K562 (cell line): ENCODE results near the gene UBE2Q1. TPM values are rescaled to one million over a fixed set of nuclear protein-coding genes. Genes with fewer than 3 reads are reported as not detected.

Source experiments
- CC2D1A ChIP-seq: fragments of 450-650 bp; IDR thresholded peaks from 2 replicates; pipeline ENCODE4 v1.6.1; 2017; ENCODE audit warnings: mild to moderate bottlenecking
- HDAC6 ChIP-seq: IDR thresholded peaks from 2 replicates; pipeline ENCODE4 v1.6.1; 2012; ENCODE audit warnings: low read depth, mild to moderate bottlenecking, control low read depth, inconsistent platforms, low read length, moderate library complexity
- KLF1 ChIP-seq: fragments of 450-650 bp; IDR thresholded peaks from 2 replicates; pipeline ENCODE4 v1.6.1; 2016; ENCODE audit warnings: missing genetic modification characterization, missing compliant biosample characterization
- KLF10 ChIP-seq: fragments of 250-450 bp; sonication (Bioruptor Pico); IDR thresholded peaks from 2 replicates; pipeline ENCODE4 v1.6.1; 2021; ENCODE audit warnings: matching md5 sums
- MAFK ChIP-seq: IDR thresholded peaks from 2 replicates; pipeline ENCODE4 v1.6.1; 2011; ENCODE audit warnings: low read length, improper control_type of control experiment
- MEIS2 ChIP-seq: fragments of 450-650 bp; IDR thresholded peaks from 2 replicates; pipeline ENCODE4 v1.6.1; 2014; ENCODE audit warnings: mild to moderate bottlenecking; ENCODE audit not compliant: partially characterized antibody
- RB1 ChIP-seq: fragments of 450-650 bp; IDR thresholded peaks from 2 replicates; pipeline ENCODE4 v1.6.1; 2017; ENCODE audit warnings: low read depth, mild to moderate bottlenecking
- SAFB2 ChIP-seq: fragments of 200-400 bp; formaldehyde crosslinking; IDR thresholded peaks from 2 replicates; pipeline ENCODE4 v1.6.1; 2018; ENCODE audit warnings: borderline replicate concordance, low read length, low read depth, moderate library complexity; ENCODE audit not compliant: severe bottlenecking
- SIX5 ChIP-seq, 2 experiments: IDR thresholded peaks; 2 replicates each; pipeline ENCODE4 v1.6.1; 2011; ENCODE audit warnings: low read length in 2 of 2, borderline replicate concordance in 1 of 2, low read depth in 1 of 2, mild to moderate bottlenecking in 1 of 2, moderate library complexity in 1 of 2; ENCODE audit not compliant: insufficient read depth in 1 of 2
- SMARCB1 ChIP-seq: IDR thresholded peaks from 2 replicates; pipeline ENCODE4 v1.6.1; 2011; ENCODE audit warnings: improper control_type of control experiment, low read depth; ENCODE audit not compliant: insufficient read length
- TARDBP ChIP-seq: fragments of 450-650 bp; IDR thresholded peaks from 2 replicates; pipeline ENCODE4 v1.6.1; 2016
- U2AF2 ChIP-seq: fragments of 200-400 bp; formaldehyde crosslinking; optimal IDR thresholded peaks from 2 replicates; pipeline ENCODE3; 2017; ENCODE audit warnings: low read depth, mild to moderate bottlenecking, low read length
- WHSC1 ChIP-seq: IDR thresholded peaks from one replicate; pipeline ENCODE4 v1.6.1; 2012; ENCODE audit warnings: low read length, control low read depth, inconsistent platforms
- ZNF133 ChIP-seq: fragments of 250-450 bp; sonication (Bioruptor Pico); IDR thresholded peaks from 2 replicates; pipeline ENCODE4 v1.4.0; 2020; ENCODE audit warnings: mild to moderate bottlenecking
- ZNF175 ChIP-seq: fragments of 200-800 bp; sonication (Bioruptor generic); IDR thresholded peaks from 2 replicates; pipeline ENCODE4 v1.6.1; 2016; ENCODE audit warnings: low read depth, mild to moderate bottlenecking, missing genetic modification characterization, missing compliant biosample characterization
- ZNF282 ChIP-seq: sonication (generic); formaldehyde crosslinking; IDR thresholded peaks from 2 replicates; pipeline ENCODE4 v1.8.1; 2023; ENCODE audit warnings: missing genetic modification reagents
- ZNF778 ChIP-seq: fragments of 450-650 bp; formaldehyde crosslinking; IDR thresholded peaks from 2 replicates; pipeline ENCODE4 v1.4.0; 2020; ENCODE audit warnings: mild to moderate bottlenecking, moderate library complexity
- polyA plus RNA-seq, 8 experiments: library from polyadenylated mRNA; depleted of rRNA in 4 of 8; stranded (reverse) in 5 of 8; unstranded in 3 of 8; fragments of >200 nt; fragmentation: Nextera tagmentation in 2 of 8; fragmentation: Illumina TruSeq in 1 of 8; extraction: Ambion mirVana in 2 of 8; extraction: Trizol in 1 of 8; gene quantifications; 2 replicates each; pipeline versions ENCODE4 v1.2.1 to v1.2.3, GENCODE V29; 2011 to 2014; ENCODE audit warnings: inconsistent platforms in 1 of 8, missing spikeins in 1 of 8
- total RNA-seq, 7 experiments: library from RNA; depleted of rRNA in 6 of 7; stranded (reverse); fragments of >200 nt in 6 of 7; fragmentation: Illumina TruSeq in 2 of 7; extraction: Trizol in 2 of 7; gene quantifications; 2 replicates each; pipeline versions ENCODE4 v1.2.1 to v1.2.3, GENCODE V29; 2011 to 2021; ENCODE audit warnings: low replicate concordance in 1 of 7
- TF ChIP-seq, protein P1 (sequence below): sonication (generic); formaldehyde crosslinking; IDR thresholded peaks from 2 replicates; pipeline ENCODE4 v1.4.0; 2020; ENCODE audit warnings: mild to moderate bottlenecking, missing genetic modification reagents
- TF ChIP-seq, protein P2 (sequence below), 2 experiments: fragments of 450-650 bp; conservative IDR thresholded peaks; 2 replicates each; pipeline ENCODE4 v1.6.1; 2017; ENCODE audit warnings: mild to moderate bottlenecking in 2 of 2, moderate library complexity in 2 of 2
- TF ChIP-seq, protein P3 (sequence below): sonication (generic); formaldehyde crosslinking; IDR thresholded peaks from 2 replicates; pipeline ENCODE4 v1.8.1; 2023; ENCODE audit warnings: mild to moderate bottlenecking, missing genetic modification reagents
- TF ChIP-seq, protein P4 (sequence below), 3 experiments: fragments of 200-800 bp in 1 of 3; sonication (Bioruptor generic) in 1 of 3; sonication (generic) in 1 of 3; formaldehyde crosslinking in 1 of 3; IDR thresholded peaks; 2 replicates each; pipeline versions ENCODE4 v1.6.1 to v1.8.0; 2016 to 2022; ENCODE audit warnings: mild to moderate bottlenecking in 2 of 3, missing compliant biosample characterization in 2 of 3, missing genetic modification characterization in 2 of 3, missing genetic modification reagents in 1 of 3

Gene UBE2Q1
- total and polyA plus RNA-seq, 9 of the 15 experiments (the other 6 are each of a cell fraction or from before 2014, with no cell fraction given), result 8.0 to 58.8 (median 27.6) TPM

DNA sequence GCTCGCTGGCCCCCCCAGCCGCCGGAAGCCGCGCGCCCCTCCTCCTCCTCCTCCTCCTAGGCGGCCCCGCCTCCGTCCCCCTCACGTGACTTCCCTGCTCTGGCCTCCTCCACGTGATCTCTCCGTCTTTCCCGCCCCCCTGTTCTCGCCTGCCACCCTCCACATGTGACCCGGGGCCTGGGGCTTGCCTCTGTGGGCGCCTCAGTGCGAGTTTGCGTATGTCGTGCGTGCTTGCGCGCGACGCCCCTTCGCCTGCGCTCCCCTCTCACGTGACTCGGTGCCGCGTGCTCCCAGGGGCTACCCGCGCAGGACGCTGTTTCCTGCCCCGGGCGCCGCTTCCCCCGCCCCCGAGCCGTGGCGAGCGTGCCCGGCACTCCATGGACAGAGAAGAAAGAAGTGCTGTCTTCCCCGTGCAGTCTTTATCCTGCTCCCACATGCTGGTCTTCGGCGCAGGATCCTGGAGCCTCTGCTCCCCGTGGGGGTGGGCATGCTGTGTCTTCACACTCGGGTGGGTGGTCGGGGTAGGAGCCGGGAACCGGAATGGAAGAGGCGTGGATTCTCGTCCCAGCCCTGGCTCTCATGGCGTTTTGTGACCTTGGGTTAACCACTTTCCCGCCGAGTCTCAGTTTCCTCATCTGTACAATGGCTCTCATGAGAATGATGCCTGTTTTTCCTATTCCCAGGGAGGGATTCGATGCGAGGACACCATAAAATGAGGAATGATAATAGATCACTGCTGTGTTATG lies 431 bp upstream of the UBE2Q1 start (continued):
- TF ChIP-seq, protein P1, sequence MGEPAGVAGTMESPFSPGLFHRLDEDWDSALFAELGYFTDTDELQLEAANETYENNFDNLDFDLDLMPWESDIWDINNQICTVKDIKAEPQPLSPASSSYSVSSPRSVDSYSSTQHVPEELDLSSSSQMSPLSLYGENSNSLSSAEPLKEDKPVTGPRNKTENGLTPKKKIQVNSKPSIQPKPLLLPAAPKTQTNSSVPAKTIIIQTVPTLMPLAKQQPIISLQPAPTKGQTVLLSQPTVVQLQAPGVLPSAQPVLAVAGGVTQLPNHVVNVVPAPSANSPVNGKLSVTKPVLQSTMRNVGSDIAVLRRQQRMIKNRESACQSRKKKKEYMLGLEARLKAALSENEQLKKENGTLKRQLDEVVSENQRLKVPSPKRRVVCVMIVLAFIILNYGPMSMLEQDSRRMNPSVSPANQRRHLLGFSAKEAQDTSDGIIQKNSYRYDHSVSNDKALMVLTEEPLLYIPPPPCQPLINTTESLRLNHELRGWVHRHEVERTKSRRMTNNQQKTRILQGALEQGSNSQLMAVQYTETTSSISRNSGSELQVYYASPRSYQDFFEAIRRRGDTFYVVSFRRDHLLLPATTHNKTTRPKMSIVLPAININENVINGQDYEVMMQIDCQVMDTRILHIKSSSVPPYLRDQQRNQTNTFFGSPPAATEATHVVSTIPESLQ (CRISPR knock-in tag), result peak; percentile 97
- TF ChIP-seq TARDBP (peak; percentile 58; the same call in 1 of the 2 replicates), WHSC1 (no peak), KLF10 (no peak), MEIS2 (no peak), SIX5 (IDR thresholded peaks at IDR 0.05; ENCODE audit: borderline replicate concordance in 1 of 2, insufficient read depth in 1 of 2, low read depth in 1 of 2, low read length in 2 of 2) (peak; percentile 48 to 59; a peak in 3 of 4 replicates), U2AF2 (no peak), HDAC6 (no peak), ZNF133 (no peak), ZNF778 (CRISPR knock-in tag) (no peak), SMARCB1 (no peak), SAFB2 (no peak), RB1 (peak; percentile 50; the same call in 1 of the 2 replicates), MAFK (no peak), KLF1 (tag) (peak; percentile 73; the same call in 1 of the 2 replicates), CC2D1A (no peak), ZNF175 (peak; percentile 61; the same call in 1 of the 2 replicates), ZNF282 (peak; percentile 45; the same call in 1 of the 2 replicates)
- TF ChIP-seq, protein P2, sequence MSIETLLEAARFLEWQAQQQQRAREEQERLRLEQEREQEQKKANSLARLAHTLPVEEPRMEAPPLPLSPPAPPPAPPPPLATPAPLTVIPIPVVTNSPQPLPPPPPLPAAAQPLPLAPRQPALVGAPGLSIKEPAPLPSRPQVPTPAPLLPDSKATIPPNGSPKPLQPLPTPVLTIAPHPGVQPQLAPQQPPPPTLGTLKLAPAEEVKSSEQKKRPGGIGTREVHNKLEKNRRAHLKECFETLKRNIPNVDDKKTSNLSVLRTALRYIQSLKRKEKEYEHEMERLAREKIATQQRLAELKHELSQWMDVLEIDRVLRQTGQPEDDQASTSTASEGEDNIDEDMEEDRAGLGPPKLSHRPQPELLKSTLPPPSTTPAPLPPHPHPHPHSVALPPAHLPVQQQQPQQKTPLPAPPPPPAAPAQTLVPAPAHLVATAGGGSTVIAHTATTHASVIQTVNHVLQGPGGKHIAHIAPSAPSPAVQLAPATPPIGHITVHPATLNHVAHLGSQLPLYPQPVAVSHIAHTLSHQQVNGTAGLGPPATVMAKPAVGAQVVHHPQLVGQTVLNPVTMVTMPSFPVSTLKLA (conservative IDR thresholded peaks at IDR 0.05), result peak; percentile 99
- TF ChIP-seq, protein P3, sequence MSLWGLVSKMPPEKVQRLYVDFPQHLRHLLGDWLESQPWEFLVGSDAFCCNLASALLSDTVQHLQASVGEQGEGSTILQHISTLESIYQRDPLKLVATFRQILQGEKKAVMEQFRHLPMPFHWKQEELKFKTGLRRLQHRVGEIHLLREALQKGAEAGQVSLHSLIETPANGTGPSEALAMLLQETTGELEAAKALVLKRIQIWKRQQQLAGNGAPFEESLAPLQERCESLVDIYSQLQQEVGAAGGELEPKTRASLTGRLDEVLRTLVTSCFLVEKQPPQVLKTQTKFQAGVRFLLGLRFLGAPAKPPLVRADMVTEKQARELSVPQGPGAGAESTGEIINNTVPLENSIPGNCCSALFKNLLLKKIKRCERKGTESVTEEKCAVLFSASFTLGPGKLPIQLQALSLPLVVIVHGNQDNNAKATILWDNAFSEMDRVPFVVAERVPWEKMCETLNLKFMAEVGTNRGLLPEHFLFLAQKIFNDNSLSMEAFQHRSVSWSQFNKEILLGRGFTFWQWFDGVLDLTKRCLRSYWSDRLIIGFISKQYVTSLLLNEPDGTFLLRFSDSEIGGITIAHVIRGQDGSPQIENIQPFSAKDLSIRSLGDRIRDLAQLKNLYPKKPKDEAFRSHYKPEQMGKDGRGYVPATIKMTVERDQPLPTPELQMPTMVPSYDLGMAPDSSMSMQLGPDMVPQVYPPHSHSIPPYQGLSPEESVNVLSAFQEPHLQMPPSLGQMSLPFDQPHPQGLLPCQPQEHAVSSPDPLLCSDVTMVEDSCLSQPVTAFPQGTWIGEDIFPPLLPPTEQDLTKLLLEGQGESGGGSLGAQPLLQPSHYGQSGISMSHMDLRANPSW (CRISPR knock-in tag), result no peak
- TF ChIP-seq, protein P4, sequence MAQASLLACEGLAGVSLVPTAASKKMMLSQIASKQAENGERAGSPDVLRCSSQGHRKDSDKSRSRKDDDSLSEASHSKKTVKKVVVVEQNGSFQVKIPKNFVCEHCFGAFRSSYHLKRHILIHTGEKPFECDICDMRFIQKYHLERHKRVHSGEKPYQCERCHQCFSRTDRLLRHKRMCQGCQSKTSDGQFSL (CRISPR knock-in tag; IDR thresholded peaks at IDR 0.05), result peak; percentile 91
- TF ChIP-seq, protein P4 (tag; IDR thresholded peaks at IDR 0.05), result no peak; a peak in 1 of 4 replicates
